ENCODE data around the gene SLC9C1.

GRCh38 chr3:112175037-112175436 lies 119.0 kb downstream of the SLC9C1 start:
- no peak for TF ChIP-seq GATA2 (IDR thresholded peaks at IDR 0.05; ENCODE audit: low read depth, low read length)
- TF ChIP-seq GATA3 (IDR thresholded peaks at IDR 0.05; ENCODE audit: low read depth, low read length), result no peak

Data from SH-SY5Y (cell line).